NCI-H460 (cell line): Measurements from ENCODE around the gene BRDT. TPM values are rescaled to one million over a fixed set of nuclear protein-coding genes. Genes with fewer than 3 reads are reported as not detected.

Experiments used
- total RNA-seq: library from RNA; depleted of rRNA; stranded (reverse); fragments of >200 nt; shearing (Covaris generic); gene quantifications from 2 replicates; pipeline ENCODE4 v1.2.3, GENCODE V29; 2014; rRNA removed

BRDT gene
- total RNA-seq, 1 experiment from 2014 or later, result not detected

Other genes starting within 250 kb of the BRDT start
- gene TGFBR3, start 63.2 kb upstream of the BRDT start, total RNA-seq, result 10.0 and 11.3 TPM in 2 replicates
- gene EPHX4, start 80.6 kb downstream of the BRDT start, total RNA-seq, result not detected in 2 replicates
- 0.17 TPM in 1 of 2 replicates, not detected in the other for gene SETSIP, start 126.0 kb downstream of the BRDT start, total RNA-seq
- 2.1 TPM in 2 replicates for gene BTBD8, start 130.9 kb downstream of the BRDT start, total RNA-seq